Measurements from ENCODE around the gene DEXI. TPM values are rescaled to one million over a fixed set of nuclear protein-coding genes. Genes with fewer than 3 reads are reported as not detected.

Gene DEXI
- total and polyA plus RNA-seq, 2 of the 13 experiments (the other 11 are each of a cell fraction or from before 2014, with no cell fraction given): 51.5 to 70.4 TPM

DNA sequence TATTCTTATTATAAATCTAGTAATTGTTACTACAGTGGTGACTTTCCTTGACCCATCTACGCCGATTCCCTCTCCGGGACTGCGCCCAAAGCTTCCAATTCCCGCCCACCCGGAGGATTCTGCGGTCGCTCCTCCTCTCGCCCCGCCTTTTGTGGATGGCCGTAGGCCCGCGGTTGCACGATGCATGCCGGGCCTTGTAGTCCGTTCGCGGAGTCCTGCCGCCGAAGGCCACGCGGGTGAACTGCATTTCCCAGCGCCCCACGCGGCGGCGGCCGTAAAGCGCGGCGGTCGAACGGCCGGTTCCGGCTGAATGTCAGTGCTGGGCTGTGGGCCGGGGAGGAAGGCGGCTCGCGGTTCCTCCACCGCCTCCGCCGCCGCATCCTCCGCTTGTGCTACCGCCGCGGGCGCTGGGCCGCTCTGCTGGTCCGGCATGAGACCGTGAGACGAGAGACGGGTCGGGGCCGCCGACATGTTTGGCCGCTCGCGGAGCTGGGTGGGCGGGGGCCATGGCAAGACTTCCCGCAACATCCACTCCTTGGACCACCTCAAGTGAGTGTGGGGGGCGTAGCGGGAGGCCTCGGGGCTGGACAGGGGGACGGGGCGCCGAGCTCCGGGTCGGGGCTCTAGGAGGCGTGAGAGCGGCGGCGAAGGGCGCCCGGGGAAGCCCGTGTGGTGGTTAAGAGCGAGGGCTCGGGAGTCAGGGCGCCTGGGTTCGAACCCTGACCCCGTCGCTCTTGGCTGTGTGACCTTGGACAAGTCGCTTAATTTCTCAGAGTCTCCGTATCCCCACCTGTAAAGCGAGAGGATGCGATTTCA, 2.2 kb upstream of the DEXI start, which contains the start of gene CLEC16A (continued):
- no peak for TF ChIP-seq ZNF878 (CRISPR knock-in tag; IDR thresholded peaks at IDR 0.05)
- TF ChIP-seq TCF12 (IDR thresholded peaks at IDR 0.05): no peak
- TF ChIP-seq TCF12 (CRISPR knock-in tag; IDR thresholded peaks at IDR 0.05): no peak; the same call in 1 of the 2 replicates
- TF ChIP-seq, protein P1, sequence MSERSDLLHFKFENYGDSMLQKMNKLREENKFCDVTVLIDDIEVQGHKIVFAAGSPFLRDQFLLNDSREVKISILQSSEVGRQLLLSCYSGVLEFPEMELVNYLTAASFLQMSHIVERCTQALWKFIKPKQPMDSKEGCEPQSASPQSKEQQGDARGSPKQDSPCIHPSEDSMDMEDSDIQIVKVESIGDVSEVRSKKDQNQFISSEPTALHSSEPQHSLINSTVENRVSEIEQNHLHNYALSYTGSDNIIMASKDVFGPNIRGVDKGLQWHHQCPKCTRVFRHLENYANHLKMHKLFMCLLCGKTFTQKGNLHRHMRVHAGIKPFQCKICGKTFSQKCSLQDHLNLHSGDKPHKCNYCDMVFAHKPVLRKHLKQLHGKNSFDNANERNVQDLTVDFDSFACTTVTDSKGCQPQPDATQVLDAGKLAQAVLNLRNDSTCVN (CRISPR knock-in tag; IDR thresholded peaks at IDR 0.05; ENCODE audit: borderline replicate concordance): peak; percentile 90
- TF ChIP-seq ZNF205 (CRISPR knock-in tag; IDR thresholded peaks at IDR 0.05): peak; percentile 63; the same call in 1 of the 2 replicates
- peak; percentile 81 for TF ChIP-seq JUN (CRISPR knock-in tag; IDR thresholded peaks at IDR 0.05)
- TF ChIP-seq GATAD1 (CRISPR knock-in tag; IDR thresholded peaks at IDR 0.05): peak; percentile 97
- no peak for TF ChIP-seq ZBTB8A (CRISPR knock-in tag; IDR thresholded peaks at IDR 0.05; ENCODE audit: borderline replicate concordance, low read depth)
- TF ChIP-seq HMGXB3 (CRISPR knock-in tag; IDR thresholded peaks at IDR 0.05; ENCODE audit: borderline replicate concordance): peak; percentile 95; the same call in 1 of the 2 replicates
- no peak; the same call in 1 of the 2 replicates for TF ChIP-seq ZNF160 (CRISPR knock-in tag; IDR thresholded peaks at IDR 0.05)
- TF ChIP-seq MTF1 (CRISPR knock-in tag; IDR thresholded peaks at IDR 0.05): no peak
- TF ChIP-seq ZNF749 (CRISPR knock-in tag; IDR thresholded peaks at IDR 0.05; ENCODE audit: borderline replicate concordance): peak; percentile 86; the same call in 1 of the 2 replicates
- peak; percentile 97 for TF ChIP-seq ELF1 (CRISPR knock-in tag; IDR thresholded peaks at IDR 0.05)
- TF ChIP-seq ZNF17 (CRISPR knock-in tag; IDR thresholded peaks at IDR 0.05): no peak
- peak; percentile 100 for TF ChIP-seq ZNF143 (CRISPR knock-in tag; IDR thresholded peaks at IDR 0.05)
- peak; percentile 74; the same call in 1 of the 2 replicates for TF ChIP-seq ZNF12 (CRISPR knock-in tag; IDR thresholded peaks at IDR 0.05)
- no peak for TF ChIP-seq ZNF30 (CRISPR knock-in tag; IDR thresholded peaks at IDR 0.05)
- peak; percentile 98 for TF ChIP-seq ZNF274 (CRISPR knock-in tag; IDR thresholded peaks at IDR 0.05)
- peak; percentile 97 for TF ChIP-seq ZFP36L1 (CRISPR knock-in tag; IDR thresholded peaks at IDR 0.05)
- TF ChIP-seq ZNF777 (CRISPR knock-in tag; IDR thresholded peaks at IDR 0.05): no peak
- TF ChIP-seq TGIF2 (CRISPR knock-in tag; IDR thresholded peaks at IDR 0.05): peak; percentile 99
- no peak for TF ChIP-seq ZNF24 (IDR thresholded peaks at IDR 0.05)
- TF ChIP-seq, protein P2, sequence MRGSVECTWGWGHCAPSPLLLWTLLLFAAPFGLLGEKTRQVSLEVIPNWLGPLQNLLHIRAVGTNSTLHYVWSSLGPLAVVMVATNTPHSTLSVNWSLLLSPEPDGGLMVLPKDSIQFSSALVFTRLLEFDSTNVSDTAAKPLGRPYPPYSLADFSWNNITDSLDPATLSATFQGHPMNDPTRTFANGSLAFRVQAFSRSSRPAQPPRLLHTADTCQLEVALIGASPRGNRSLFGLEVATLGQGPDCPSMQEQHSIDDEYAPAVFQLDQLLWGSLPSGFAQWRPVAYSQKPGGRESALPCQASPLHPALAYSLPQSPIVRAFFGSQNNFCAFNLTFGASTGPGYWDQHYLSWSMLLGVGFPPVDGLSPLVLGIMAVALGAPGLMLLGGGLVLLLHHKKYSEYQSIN (CRISPR knock-in tag; IDR thresholded peaks at IDR 0.05; ENCODE audit: borderline replicate concordance): no peak
- peak; percentile 97 for TF ChIP-seq ZSCAN31 (CRISPR knock-in tag; IDR thresholded peaks at IDR 0.05; ENCODE audit: low read depth)
- 0 out of 2 replicates have a peak, but pooled peaks have one; percentile 66 for TF ChIP-seq NFKBIZ (CRISPR knock-in tag; IDR thresholded peaks at IDR 0.05)
- 0 out of 2 replicates have a peak, but pooled peaks have one; percentile 26 for TF ChIP-seq HNRNPL (IDR thresholded peaks at IDR 0.05; ENCODE audit: low read depth, low read length)
